Fibroblast of the aortic adventitia (primary cell): ENCODE results near the gene GARS1. TPM values are rescaled to one million over a fixed set of nuclear protein-coding genes. Genes with fewer than 3 reads are reported as not detected.
A peak's percentile ranks its signal among the peaks of the same experiment; 100 is the strongest.

Experiments
- DNase-seq: peaks from one replicate; pipeline ENCODE4 v3.0.0-alpha.2; 2010; ENCODE audit warnings: low read depth
- H3K4me3 ChIP-seq: 2 replicates; pipeline ENCODE4 v1.5.1; 2011; ENCODE audit warnings: low read depth, mild to moderate bottlenecking, control low read depth, low read length, moderate library complexity
- total RNA-seq: library from RNA; depleted of rRNA; stranded (reverse); fragments of >200 nt; gene quantifications from 2 replicates; pipeline ENCODE4 v1.2.3, GENCODE V29; 2012; ENCODE audit warnings: low replicate concordance
- TF ChIP-seq, protein P1 (sequence below): IDR thresholded peaks from 2 replicates; pipeline ENCODE4 v1.5.1; 2011; ENCODE audit warnings: mild to moderate bottlenecking, low read length, control low read depth, inconsistent platforms; ENCODE audit not compliant: insufficient read depth

The GARS1 gene
- total RNA-seq, 1 donor = 452 TPM

DNA sequence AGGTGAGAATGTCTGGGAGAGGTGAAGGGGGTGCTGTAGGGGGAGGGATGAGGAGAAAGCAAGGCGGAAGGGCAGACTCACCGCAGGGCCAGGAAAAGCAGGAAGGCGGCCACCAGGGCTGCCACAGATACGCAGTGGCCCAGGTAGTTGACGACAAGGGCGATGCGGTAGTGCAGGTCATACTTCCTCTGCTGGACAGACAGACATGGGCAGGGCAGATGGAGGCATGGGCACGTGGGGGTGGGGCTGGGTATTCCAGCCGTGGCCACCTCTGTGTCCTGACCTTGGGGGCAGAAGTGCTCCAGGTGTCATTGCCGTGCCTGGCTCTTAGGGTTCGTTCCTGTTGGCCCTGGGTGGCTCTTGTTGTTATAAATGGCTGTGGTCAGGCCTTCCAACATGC, 70.8 kb downstream of the GARS1 start:
- DNase-seq = no peak
- H3K4me3 ChIP-seq = no peak overlapping the region
- TF ChIP-seq, protein P1, sequence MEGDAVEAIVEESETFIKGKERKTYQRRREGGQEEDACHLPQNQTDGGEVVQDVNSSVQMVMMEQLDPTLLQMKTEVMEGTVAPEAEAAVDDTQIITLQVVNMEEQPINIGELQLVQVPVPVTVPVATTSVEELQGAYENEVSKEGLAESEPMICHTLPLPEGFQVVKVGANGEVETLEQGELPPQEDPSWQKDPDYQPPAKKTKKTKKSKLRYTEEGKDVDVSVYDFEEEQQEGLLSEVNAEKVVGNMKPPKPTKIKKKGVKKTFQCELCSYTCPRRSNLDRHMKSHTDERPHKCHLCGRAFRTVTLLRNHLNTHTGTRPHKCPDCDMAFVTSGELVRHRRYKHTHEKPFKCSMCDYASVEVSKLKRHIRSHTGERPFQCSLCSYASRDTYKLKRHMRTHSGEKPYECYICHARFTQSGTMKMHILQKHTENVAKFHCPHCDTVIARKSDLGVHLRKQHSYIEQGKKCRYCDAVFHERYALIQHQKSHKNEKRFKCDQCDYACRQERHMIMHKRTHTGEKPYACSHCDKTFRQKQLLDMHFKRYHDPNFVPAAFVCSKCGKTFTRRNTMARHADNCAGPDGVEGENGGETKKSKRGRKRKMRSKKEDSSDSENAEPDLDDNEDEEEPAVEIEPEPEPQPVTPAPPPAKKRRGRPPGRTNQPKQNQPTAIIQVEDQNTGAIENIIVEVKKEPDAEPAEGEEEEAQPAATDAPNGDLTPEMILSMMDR = no peak

DNA sequence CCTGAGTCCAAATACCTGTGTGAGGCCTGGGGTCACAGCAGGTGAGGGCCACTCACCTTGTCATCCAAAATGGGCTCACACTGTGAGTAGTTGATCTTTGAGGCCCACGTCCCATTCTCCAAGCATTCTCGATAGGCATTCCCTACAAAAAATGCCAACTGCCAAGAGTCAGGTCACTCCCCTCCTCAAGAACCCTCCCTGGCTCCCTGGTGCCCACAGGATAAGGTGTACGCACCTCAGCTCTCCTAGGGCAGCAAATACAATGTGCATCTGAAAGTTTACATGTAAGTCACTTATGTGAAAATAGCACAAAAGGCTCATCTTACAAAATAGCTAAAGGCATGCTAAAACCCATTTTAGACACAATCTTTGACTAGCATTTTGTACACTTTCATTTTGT, 72.5 kb downstream of the GARS1 start:
- TF ChIP-seq, protein P1 = no peak

DNA sequence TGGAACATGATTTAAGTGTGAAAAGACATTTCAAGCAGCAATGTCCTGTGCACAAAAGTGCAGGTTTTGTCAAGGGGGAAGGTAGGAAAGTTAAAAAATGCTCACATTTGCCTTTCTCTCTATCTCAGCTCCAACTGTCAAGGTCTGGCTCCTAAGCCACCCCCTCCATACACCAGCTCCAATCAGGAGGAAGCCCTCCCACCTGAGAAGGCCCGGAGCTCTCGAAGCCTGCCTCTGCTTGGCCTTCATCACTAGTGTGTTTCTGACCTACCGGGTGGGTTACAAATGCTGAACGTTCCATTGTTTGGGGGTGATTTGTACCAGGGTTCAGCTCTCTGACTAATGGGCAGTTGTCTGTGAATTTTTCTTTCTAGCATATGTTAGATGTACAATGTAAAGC, 73.4 kb downstream of the GARS1 start:
- H3K4me3 ChIP-seq = no peak overlapping the region
- DNase-seq = no peak
- TF ChIP-seq, protein P1 = no peak

More for the DNA sequence above, 72.5 kb downstream of the GARS1 start:
- DNase-seq = no peak
- no peak overlapping the region for H3K4me3 ChIP-seq

DNA sequence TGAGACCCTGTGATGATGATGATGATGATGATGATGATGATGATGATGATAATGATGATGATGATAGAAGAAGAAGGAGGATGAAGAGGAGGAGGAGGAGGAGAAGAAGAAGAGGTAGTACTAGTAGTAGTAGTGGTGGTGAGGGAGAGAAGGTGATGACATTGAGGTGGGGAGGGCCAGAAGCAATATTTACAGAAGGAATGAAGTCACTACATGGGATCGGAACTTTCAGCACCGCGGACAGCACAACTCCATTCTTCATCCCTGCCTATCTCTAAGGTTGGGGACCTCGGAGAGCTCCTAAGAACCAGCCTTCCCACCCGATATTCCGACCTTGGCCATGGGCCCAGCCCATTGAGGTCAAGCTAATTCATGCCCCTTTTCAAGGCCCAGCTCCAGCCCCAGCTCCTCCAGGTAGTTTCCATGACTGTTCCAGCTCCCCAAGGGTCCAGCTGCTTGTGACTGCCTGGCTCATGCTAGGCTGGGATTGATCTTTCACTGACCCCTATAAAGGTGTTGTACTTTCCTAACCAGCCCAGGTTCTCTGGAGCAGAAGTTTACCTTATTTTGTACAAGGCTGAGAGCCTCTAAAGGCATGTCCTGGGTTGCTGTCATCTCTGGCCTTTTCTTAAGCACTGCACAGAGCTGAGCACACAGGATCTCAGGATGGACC, 77.3 kb downstream of the GARS1 start:
- TF ChIP-seq, protein P1 = no peak
- H3K4me3 ChIP-seq = no peak overlapping the region
- DNase-seq = peak; percentile 79

DNA sequence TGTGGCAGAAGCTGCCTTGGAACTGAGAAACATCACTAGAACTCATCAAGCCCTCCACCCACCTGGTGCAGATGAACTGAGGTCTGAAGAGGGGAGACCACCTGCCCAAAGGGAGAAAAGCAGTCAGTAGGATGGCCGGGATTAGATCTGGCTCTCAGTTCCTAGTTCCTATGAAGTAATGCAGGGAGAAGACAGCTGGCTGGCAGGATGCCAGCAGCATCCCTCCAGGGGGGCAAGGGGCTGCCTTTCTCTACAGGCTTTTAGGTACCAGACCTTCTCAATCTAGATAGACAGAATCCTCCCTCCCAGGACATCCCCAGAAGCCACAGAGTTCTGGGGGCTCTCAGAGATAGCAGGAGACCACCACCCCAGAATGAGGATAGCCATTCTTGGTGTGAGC, 79.7 kb downstream of the GARS1 start:
- TF ChIP-seq, protein P1 = no peak

DNA sequence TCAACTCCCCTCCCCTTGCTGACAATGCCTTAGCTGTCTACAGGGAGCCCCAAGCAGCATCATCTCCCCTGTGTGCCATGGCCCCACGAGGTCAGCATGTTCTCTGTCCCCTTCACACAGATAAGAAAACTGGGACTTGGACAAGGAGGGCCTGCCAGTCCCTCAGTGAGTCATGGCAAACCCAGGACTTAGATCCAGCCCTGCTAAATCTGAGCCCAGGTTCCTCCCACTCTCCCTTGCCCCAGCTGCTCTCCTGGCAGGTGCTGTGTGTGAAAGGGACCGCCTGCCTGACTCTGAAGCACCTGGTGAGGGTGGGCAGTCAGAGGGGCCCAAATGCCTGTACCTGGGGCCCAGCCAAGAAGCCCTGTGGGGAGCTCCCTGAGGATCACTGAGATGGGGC, 80.2 kb downstream of the GARS1 start:
- DNase-seq = no peak
- H3K4me3 ChIP-seq = no peak overlapping the region
- TF ChIP-seq, protein P1 = no peak

More for the DNA sequence above, 79.7 kb downstream of the GARS1 start:
- no peak for DNase-seq
- H3K4me3 ChIP-seq = no peak overlapping the region

DNA sequence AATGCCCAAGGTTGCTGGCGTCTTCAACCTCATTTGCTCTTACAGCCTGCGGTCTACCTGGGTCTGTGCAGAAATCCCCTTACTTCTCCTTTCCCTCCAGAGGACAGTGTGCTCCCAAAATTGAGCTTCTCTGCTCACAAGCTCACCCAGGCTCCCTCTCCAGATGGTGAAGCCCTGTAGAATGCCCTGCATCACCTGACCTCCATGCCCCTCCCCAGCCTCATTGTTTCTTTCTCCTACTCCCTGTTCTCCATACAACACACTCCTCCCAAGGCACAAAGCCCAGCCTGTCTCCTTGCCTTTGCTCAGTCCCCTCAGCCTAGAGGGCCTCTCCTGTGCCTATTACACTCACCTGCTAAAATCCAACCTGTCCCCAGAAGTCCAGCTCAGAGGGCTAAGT, 84.1 kb downstream of the GARS1 start:
- no peak for DNase-seq
- H3K4me3 ChIP-seq = no peak overlapping the region
- TF ChIP-seq, protein P1 = no peak
